Activated CD4-positive, alpha-beta T cell treated with anti-CD3 and anti-CD28 coated beads, Interleukin-2, amount 50 U/mL, for 1 hour (primary cell): ENCODE data around the gene SLCO4A1.
"Not testable (repeated sequence)": the region's sequence is repeated elsewhere in the genome, so short reads cannot be mapped to it uniquely, and the experiment has no call there.

Experiments used
- DNase-seq: peaks from one replicate; pipeline ENCODE4 v3.0.0-alpha.2; 2020

SLCO4A1 gene

GRCh38 chr20:62666736-62667529, 24.6 kb downstream of the SLCO4A1 start:
- DNase-seq = no peak

GRCh38 chr20:62667530-62668440, 25.5 kb downstream of the SLCO4A1 start:
- DNase-seq = no peak

GRCh38 chr20:62668441-62669027, 26.2 kb downstream of the SLCO4A1 start:
- peak; percentile 41 for DNase-seq

GRCh38 chr20:62669249-62669648, 26.9 kb downstream of the SLCO4A1 start:
- DNase-seq = no peak

GRCh38 chr20:62670156-62670555, 27.9 kb downstream of the SLCO4A1 start:
- DNase-seq = no peak

- no peak for DNase-seq
These were observed 28.7 kb downstream of the SLCO4A1 start for GRCh38 chr20:62670998-62671397.

GRCh38 chr20:62671765-62672164, 29.5 kb downstream of the SLCO4A1 start:
- no peak for DNase-seq

GRCh38 chr20:62674370-62674769, 32.1 kb downstream of the SLCO4A1 start:
- DNase-seq = no peak

- DNase-seq = no peak
These were observed 33.0 kb downstream of the SLCO4A1 start for GRCh38 chr20:62675156-62675876.

- DNase-seq = no peak
These were observed 33.6 kb downstream of the SLCO4A1 start for GRCh38 chr20:62675877-62676260.

GRCh38 chr20:62676976-62677375, 34.7 kb downstream of the SLCO4A1 start:
- no peak for DNase-seq

- no peak for DNase-seq
These were observed 35.4 kb downstream of the SLCO4A1 start for GRCh38 chr20:62677678-62678077.

GRCh38 chr20:62678553-62678952, 36.2 kb downstream of the SLCO4A1 start:
- DNase-seq = no peak

GRCh38 chr20:62679978-62680589, 37.8 kb downstream of the SLCO4A1 start:
- DNase-seq = no peak

- no peak for DNase-seq
These were observed 40.7 kb downstream of the SLCO4A1 start for GRCh38 chr20:62682912-62683517.

- not testable (repeated sequence) for DNase-seq
These were observed 41.5 kb downstream of the SLCO4A1 start for GRCh38 chr20:62683660-62684322.

GRCh38 chr20:62684981-62685380, 42.7 kb downstream of the SLCO4A1 start:
- no peak for DNase-seq

- peak; percentile 19 for DNase-seq
These were observed 43.7 kb downstream of the SLCO4A1 start for GRCh38 chr20:62685781-62686555.

GRCh38 chr20:62686869-62687830, 44.8 kb downstream of the SLCO4A1 start:
- DNase-seq = no peak
